Activated CD4-positive, alpha-beta T cell treated with anti-CD3 and anti-CD28 coated beads for 24 hours (primary cell): ENCODE measurements around the gene DARS1.

Source experiments
- DNase-seq, 2 donors: peaks; one replicate each; pipeline ENCODE4 v3.0.0-alpha.2; 2020; ENCODE audit warnings: low read depth in 2 of 2

Gene DARS1

GRCh38 chr2:135985018-135985825, at the start of gene DARS1:
DARS1 (minus strand) TSS chr2:135985626; CDS start chr2:135985468, 158 bp downstream.
- peak; percentile 67 to 77 for DNase-seq

- no peak for DNase-seq
Observed at GRCh38 chr2:136034629-136035028, 49.2 kb upstream of the DARS1 start.

- no peak for DNase-seq
Observed at GRCh38 chr2:136032817-136033535, 47.5 kb upstream of the DARS1 start.

GRCh38 chr2:136032192-136032591, 46.8 kb upstream of the DARS1 start:
- DNase-seq = no peak

- DNase-seq = no peak
Observed at GRCh38 chr2:136031711-136032110, 46.3 kb upstream of the DARS1 start.

GRCh38 chr2:136030406-136030805, 45.0 kb upstream of the DARS1 start:
- DNase-seq = no peak

DNA sequence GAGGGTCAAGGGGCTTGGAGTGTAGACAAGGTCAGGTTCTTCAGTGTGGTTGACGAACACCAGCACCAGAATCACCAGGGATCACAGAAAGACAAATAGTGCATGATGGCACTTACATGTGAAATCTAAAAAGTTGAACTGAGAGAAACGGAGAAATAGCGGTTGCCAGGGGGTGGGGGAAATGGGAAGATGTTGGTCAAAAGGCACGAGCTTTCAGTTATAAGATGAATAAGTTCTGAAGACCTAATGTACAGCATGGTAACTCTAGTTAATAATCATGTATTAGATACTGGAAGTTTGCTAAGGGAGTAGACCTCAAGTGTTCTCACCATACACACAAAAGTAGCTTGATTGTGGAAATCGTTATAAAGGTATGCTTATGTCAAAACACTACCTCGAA, 43.7 kb upstream of the DARS1 start:
- DNase-seq = no peak

DNA sequence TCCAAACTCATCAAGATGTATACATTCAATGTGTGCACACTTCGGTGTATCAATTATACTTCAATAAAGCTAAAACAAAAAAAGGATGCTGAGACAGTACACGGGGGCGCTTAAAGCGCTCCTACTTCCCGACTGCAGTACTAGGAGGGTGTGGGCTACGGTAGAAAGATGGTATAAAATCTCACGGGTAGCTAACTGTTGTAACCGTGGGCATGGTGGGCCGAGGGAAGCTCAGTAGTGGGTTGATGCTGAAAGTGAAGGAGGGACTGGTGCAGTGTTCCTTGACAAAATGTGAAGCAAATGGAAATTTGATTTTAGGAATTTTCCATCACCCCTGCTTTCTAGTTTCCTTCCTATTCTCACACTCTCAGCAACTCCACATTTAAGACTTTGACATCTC, 42.6 kb upstream of the DARS1 start:
- no peak for DNase-seq

GRCh38 chr2:136027112-136027511, 41.7 kb upstream of the DARS1 start:
- DNase-seq = no peak

DNA sequence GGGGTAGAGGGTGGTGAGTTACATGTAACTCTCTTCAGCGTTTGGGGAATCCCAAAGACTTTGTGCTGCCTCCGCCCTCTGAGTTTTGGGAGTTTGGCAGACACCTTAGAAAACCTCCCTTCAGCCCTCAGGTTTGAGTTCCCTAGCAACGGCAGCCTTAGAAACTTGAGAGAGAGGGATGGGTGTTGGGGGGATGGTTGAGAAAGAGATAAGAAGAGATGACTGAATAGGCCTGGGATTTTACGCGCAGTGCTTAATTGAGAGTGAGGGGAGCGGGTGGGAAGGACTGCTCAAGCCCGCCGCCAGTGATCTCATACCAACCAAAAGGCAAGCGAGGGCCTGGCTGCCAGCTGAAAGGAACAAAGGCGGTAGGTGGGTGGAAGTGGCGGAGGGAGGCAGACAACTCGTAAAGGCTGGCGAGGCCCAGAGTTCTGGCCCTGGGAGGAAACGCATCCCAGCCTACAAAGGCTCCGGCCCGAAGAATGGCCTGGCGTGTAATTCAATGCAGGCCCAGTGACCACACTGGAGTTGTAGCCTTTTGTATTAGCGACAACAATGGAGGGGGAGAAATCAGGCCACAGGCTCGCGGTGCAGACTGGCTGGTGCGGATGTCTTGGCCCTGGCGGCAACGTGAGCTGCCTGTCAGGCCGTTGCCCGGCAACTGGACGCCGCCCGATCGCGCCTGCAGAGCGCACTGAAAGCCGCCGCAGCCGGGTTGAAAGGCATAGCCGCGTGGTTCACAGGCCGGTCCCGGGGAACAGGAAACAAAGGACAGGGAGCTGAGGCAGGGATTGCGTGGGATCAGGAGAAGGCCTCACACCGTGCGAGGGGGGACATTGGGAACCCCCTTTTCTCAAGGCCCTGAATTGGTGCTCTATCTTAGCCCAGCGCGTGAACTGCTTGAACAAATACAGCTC, 39.9 kb upstream of the DARS1 start:
- no peak for DNase-seq

DNA sequence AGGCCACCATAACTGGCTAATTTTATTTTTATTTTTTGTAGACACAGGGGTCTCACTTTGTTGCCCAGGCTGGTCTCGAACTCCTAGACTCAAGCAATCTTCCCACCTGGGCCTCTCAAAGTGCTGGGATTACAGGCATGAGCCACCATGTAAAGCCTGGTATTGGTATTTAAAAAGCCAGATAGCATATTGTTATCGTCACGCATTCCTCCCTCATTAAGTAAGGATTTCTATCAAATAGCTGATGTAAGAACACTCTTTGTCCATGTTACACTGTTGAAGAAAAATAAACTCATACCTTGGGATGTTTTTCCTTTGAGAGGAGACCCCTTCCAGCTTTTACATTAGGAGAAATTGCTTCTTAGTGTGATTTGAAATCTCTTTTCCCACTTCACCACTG, 39.2 kb upstream of the DARS1 start:
- DNase-seq = no peak

DNA sequence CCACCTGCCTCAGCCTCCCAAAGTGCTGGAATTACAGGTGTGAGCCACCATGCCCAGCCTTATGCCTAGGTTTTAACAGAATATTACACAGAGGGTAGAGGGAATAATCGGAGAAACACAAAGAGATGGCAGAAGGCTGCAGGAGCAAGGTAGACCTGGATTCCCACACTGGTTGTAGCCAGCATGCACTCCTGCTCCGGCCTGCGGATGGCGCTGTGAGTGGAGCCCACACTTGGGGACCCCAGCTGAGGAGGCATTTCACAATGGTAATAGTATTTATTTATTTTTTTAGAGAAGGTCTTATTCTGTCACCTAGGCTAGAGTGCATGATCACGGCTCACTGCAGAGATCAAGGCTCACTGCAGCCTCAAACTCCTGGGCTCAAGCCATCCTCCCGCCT, 38.8 kb upstream of the DARS1 start:
- DNase-seq = no peak

DNA sequence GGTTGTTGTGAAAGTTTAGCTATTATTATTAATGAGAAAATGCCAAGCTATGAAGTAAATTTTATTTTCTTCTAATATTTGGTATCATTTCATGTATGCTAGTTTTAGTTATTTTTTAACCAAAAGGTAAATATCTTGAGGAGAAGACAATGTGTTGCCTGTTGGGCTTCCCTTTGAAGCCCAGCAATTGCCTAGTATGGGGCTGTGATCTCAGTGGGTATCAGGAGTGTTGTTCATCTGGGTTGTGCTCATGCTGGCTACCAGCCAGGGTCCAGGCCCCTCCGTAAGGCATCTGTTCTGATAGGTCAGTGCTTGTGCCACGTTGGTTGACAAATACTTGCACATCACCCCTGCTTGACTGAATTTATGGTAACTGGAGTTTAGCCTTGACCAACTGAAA, 38.0 kb upstream of the DARS1 start:
- DNase-seq = no peak

DNA sequence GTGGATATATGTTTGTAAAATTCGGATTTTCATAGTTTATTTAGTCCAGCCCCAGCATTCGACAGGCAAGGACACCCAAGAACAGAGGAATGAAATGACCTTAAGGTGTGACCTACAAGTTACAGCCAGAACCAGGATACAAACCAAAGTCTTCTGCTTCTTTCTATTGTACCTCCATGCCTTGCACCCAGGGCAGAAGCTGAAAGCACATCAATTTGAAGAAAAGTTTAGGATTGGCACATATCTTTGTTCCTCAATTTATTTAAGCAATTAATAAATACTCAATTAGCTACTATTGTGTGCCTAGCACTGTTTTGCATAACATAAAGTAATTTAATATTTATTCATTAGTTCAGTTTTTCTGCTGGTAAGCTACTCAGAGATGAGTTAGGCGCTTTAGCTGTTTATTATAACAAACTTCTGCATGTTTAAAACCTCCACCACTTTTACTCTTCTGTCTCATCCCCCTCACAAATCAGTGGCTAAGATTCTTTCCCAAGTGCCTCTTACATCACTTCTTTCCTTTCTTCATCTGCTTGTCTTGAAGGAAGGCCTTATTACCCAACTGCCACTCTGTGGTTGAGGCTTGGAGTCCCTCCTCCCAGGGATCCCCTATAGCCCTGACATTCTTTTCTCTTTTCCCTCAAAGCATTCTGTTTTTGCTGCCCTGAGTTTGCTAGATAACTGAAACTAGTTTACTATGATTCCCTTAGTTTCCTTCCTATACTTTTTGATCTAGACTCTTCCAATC, 37.1 kb upstream of the DARS1 start:
- DNase-seq = no peak

DNA sequence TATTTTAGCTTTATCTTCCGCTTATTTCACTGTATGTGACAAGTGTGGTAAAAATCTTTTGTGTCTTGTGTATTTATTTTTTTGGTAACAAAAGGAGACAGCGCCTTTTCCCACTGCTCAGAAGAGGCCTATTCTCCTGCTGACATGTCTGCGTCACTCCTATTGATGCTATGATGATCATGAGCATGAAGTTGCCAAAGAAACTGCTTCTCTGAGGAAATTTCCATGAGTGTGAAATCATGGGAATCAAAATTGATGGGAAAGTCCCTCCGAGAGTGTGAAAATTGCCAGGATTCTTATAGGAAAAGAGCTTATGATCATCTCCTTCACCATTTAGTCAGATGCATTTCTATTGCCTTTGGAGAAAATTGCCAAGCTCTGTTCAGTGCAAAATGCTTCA, 36.5 kb upstream of the DARS1 start:
- DNase-seq = no peak

- DNase-seq = no peak
Observed at GRCh38 chr2:136021406-136021805, 36.0 kb upstream of the DARS1 start.

GRCh38 chr2:136020831-136021230, 35.4 kb upstream of the DARS1 start:
- no peak for DNase-seq

GRCh38 chr2:136019825-136020224, 34.4 kb upstream of the DARS1 start:
- DNase-seq = no peak

DNA sequence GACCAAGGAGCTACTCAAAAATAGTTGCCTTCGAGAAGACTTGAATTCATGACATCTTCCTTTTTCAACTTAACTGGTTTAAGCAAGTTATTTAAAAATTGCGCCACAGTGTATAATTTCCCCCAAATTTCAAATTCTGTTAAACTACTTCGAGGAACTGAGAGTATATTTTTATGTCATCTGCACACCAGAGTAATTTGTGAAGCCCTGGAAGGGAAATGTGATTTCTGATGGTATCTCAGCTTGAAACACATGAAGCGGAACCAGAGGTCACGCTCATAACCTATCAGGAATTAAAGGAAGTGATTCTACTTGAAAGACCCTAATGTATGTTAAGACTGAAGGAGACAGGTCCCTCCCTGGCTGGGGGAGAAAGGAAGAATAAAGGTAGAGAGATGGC, 33.9 kb upstream of the DARS1 start:
- DNase-seq = no peak

DNA sequence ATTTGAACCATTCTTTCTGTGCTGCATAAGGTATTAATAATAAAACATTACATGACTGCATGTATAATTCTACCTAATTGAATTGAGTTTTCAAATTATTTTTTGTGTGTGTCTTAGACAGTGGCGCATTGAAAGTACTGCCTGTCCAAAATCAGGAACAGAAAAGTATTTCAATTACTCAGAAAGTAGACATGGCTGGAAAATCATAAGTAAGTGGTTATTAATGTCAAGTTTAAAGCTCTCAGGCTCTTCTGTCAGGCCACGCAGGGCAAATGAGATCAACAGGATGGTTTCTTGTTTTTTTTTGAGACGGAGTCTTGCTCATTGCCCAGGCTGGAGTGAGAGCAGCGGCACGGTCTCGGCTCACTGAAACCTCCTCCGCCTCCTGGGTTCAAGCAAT, 32.4 kb upstream of the DARS1 start:
- no peak for DNase-seq

- no peak for DNase-seq
Observed at GRCh38 chr2:136016836-136017235, 31.4 kb upstream of the DARS1 start.

DNA sequence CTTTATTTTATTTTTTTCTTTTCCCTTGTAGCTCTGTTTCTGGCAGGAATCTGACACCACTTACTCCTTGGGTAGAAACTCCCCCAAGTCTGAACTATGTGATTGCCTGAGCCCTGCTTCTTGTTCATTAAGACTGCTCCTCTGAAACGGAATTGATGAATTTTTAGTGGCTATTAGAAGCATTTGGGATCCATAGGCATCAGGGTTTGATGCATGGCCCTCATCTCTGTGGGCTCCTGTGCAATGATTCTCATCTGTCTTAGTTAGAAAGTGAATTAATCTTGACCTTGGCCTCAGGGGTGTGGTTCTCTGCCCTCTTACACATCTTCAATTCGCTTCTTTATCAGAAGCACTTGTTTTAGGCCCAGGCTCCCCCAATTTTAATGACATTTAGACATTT, 31.0 kb upstream of the DARS1 start:
- no peak for DNase-seq
